A673 (cell line): ENCODE measurements around the gene PARM1.

Experiments used
- CTCF ChIP-seq: fragments of 300-800, 200-600 bp; sonication (generic); conservative IDR thresholded peaks from 2 replicates; pipeline ENCODE4 v1.5.1; 2017; ENCODE audit warnings: low read depth, mild to moderate bottlenecking, antibody characterized with exemption, low read length, moderate library complexity, mixed read lengths
- EZH2 ChIP-seq: fragments of 200-600 bp; sonication (generic); IDR thresholded peaks from 2 replicates; pipeline ENCODE4 v1.6.1; 2017; ENCODE audit warnings: borderline replicate concordance, low read depth, mild to moderate bottlenecking, mixed read lengths, antibody characterized with exemption, low read length; ENCODE audit not compliant: poor library complexity, severe bottlenecking

- TF ChIP-seq CTCF = no peak
- no peak for TF ChIP-seq EZH2
These were observed 104.3 kb downstream of the PARM1 start for GRCh38 chr4:75037252-75037651.
